ENCODE measurements around the gene FUT3.

The FUT3 gene

DNA sequence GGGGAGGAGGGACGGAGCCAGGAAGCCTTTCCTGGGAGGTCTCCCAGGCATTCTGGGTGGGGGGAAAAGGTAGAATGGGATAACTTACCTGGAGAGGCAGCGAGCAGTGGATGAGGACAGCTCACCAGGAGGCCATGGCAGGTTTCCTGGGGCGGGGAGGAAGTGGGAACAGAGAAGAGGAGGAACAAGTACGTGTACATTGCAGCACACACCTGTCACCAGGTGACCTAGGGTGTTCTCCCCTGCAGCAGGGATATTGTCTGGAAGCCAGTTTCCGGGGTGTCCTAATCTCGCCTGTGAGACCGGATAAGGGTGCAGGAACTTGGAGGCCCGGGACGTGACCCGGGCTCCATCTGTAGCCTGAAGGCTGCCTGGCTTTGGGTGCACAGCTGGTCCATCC is at the start of gene FUT3:
Gene FUT3 (minus strand): TSS at position 148 of the 400 bp plus-strand sequence.
- no peak within 1 kb of the TSS for H3K27ac Mint-ChIP-seq
- H3K9me3 Mint-ChIP-seq = no peaks in the 10 kb centered on the region
- no peak within 1 kb of the TSS for H3K4me3 Mint-ChIP-seq
- H3K36me3 Mint-ChIP-seq (ENCODE audit: low read depth) = no peaks in the 10 kb centered on the region
- H3K27me3 Mint-ChIP-seq (ENCODE audit: low read depth) = no peaks in the 10 kb centered on the region
- H3K4me1 Mint-ChIP-seq (ENCODE audit: low read depth) = no peaks in the 10 kb centered on the region

DNA sequence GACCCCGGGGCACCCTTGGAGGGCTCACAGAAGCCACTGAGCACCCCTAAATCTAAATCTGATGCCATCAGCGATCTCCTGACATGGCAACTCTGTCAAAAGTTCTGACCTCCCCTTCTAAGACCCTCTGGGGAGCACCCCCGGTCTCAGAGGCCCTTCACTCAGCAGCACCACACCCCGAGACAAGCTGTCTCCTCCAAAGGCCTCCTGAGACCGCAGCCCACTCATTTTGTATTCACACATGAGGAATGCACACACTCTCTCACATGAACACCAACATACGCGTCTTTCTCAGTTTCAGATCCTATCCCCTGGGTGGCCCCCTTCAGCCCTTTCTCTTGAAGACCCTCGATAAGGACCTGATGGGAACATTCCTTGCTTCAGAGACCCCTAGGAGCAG is 49.7 kb upstream of the FUT3 start:
- Mint-ChIP-seq H3K4me3 (no peak overlapping the region), H3K27me3 (ENCODE audit: low read depth) (no peaks in the 10 kb centered on the region), H3K9me3 (no peaks in the 10 kb centered on the region), H3K36me3 (ENCODE audit: low read depth) (peaks cover 9% of the 10 kb centered on the region), H3K27ac (no peak overlapping the region), H3K4me1 (ENCODE audit: low read depth) (peaks cover 8% of the 10 kb centered on the region)

DNA sequence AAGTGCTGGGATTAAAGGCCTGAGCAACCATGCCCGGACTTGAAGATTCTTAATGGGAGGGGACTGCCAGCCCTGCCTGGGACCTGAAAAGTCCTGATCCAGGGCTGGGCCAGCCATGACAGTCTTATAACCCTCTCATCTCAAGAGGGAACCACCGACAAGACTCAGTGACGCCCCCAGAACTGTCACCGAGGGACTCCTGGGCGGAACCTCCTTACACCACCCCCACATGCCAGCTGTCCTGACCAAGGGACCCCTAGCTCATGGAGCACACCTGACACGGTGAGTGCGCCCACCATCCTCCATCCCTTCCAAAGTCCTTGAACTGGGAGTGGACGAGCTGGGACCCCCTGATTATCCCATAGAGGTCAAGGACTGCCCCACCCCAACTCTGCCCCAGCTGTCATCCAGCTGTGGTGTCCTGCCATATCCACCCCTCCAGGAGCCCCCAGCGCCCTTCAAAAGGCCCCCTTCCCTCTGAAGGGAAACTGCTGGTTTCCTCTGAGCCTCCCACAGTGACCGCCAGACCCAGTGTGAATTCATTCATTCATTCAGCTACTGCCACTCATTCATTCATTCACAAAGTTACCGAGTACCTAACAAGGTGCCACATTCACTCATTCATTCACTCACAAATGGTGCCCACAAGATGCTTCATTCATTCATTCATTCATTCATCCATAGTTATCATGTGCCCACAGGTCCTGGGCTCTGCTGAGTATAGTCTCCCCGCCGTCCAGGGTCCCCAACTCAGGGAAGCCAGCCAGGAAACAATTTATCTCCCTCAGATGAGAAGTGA is 48.7 kb upstream of the FUT3 start:
- Mint-ChIP-seq H3K4me3 (no peak overlapping the region), H3K9me3 (no peaks in the 10 kb centered on the region), H3K4me1 (ENCODE audit: low read depth) (peaks cover 8% of the 10 kb centered on the region), H3K36me3 (ENCODE audit: low read depth) (peaks cover 11% of the 10 kb centered on the region), H3K27ac (no peak overlapping the region), H3K27me3 (ENCODE audit: low read depth) (no peaks in the 10 kb centered on the region)

DNA sequence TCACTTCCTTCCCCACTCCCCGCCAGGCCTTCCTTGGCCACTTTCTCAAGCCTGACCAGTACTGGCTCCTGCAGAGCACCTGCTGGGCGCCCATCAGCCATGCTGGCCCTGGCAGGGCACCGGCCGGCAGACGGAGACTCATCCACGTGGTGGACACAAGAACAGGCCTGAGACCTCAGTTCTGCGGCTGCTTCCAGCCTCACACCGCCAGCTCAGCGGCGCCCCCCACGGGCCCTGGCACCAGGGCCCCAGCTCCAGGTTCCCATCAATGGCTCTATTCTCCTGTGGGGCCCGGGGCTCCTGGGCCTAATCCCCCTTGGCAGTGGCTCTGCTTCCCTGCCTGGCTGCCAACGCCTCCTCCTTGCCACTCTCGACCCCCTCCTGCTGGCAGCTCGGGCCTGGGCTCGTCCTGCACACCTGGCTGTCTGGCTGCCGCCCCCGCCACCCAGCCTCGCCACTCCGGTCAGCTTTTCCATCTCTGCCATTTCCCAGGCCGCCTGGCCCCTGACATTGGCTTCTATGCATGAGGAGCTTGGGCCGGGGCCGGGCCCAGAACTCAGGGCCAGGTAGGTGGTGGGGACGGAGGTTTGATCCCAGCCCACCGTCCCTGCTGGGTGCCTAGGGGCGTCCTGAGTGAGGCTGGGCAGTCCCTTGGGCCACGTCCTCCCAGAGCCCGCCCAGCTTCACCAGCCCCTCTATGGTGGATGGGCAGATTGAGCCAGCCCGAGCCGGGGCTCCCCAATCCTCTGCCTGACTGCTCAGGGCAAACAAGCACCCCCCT is 46.1 kb upstream of the FUT3 start:
- no peak overlapping the region for H3K4me3 Mint-ChIP-seq
- H3K27me3 Mint-ChIP-seq (ENCODE audit: low read depth) = no peaks in the 10 kb centered on the region
- no peaks in the 10 kb centered on the region for H3K9me3 Mint-ChIP-seq
- peaks cover 7% of the 10 kb centered on the region for H3K36me3 Mint-ChIP-seq (ENCODE audit: low read depth)
- peaks cover 5% of the 10 kb centered on the region for H3K4me1 Mint-ChIP-seq (ENCODE audit: low read depth)
- H3K27ac Mint-ChIP-seq = no peak overlapping the region

DNA sequence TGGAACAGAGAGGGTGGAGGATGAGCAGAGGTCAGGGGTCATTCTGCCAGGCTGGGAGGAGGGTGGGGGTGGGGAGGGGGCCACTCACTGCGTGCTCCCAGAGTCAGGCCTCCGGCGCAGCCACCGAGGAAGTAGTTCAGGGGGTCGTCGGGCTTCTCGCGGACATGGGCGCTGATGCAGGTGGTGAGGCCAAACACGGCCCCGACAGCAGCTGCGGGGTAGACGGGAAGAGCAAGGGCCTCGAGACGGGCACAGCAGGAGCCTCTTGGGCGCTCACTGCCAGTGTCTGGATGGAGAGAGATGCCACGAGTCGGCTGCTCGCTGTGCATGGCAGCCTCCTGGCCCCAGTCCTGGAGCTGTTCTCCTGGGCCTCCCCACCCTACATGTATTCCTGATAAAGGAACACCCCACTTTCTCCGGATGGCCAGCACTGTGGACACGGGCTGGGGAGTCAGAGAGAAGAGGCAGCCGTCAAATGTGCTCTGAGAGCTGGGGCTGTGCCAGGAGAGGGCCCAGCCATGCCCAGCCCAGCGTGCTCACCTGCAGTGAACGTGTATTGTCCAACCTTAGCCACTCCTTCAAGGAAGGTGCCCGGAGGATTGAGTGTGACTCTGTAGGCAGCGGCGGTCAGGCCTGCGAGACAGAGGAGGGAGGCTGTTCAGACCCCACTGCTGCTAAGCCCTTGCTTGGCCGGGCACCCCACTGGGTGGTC is 45.3 kb upstream of the FUT3 start:
- peaks cover 7% of the 10 kb centered on the region for H3K36me3 Mint-ChIP-seq (ENCODE audit: low read depth)
- peaks cover 5% of the 10 kb centered on the region for H3K4me1 Mint-ChIP-seq (ENCODE audit: low read depth)
- no peak overlapping the region for H3K27ac Mint-ChIP-seq
- no peaks in the 10 kb centered on the region for H3K9me3 Mint-ChIP-seq
- H3K4me3 Mint-ChIP-seq = no peak overlapping the region
- no peaks in the 10 kb centered on the region for H3K27me3 Mint-ChIP-seq (ENCODE audit: low read depth)

DNA sequence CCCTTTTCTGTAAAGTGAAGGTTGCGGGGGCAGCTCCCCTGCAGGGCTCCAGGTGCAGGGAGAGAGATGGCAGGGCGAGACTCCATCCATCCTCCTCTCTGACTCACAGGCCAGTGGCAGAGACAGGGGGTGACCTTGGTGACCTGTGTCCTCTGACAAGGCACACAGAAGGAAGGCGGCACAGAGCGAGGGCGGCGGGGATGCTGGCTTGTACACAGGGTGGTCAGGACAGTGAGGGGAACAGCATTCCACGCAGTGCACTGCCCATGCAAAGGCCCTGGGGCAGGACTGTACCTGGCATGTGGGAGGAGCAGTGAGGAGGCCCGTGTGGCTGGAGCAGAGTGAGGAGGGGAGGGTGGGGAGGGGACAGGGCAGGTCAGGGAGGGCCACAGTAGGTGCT is 44.6 kb upstream of the FUT3 start:
- Mint-ChIP-seq H3K4me1 (ENCODE audit: low read depth) (no peaks in the 10 kb centered on the region), H3K27me3 (ENCODE audit: low read depth) (no peaks in the 10 kb centered on the region), H3K36me3 (ENCODE audit: low read depth) (peaks cover 5% of the 10 kb centered on the region), H3K4me3 (no peak overlapping the region), H3K27ac (no peak overlapping the region), H3K9me3 (no peaks in the 10 kb centered on the region)

DNA sequence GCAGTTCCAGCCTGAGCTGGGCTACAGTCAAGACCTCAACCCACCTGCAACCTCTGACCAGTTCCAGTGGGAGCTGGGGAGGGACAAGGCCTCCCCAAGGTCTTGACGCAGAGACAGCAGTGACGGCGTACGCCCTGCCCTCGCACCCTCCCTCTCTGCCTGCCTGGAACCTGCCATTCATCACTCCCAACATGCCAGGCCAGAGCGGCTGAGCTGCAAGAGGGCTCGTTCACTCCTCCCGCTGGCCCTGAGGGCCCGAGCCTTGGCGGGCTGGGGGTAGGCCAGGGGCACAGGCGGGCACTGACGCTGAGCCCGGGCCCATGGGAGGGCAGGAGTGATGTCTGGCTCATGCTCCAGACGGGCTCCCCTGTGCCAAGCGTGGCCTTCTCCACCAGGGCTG is 44.2 kb upstream of the FUT3 start:
- H3K27me3 Mint-ChIP-seq (ENCODE audit: low read depth) = no peaks in the 10 kb centered on the region
- H3K4me3 Mint-ChIP-seq = no peak overlapping the region
- no peaks in the 10 kb centered on the region for H3K9me3 Mint-ChIP-seq
- no peaks in the 10 kb centered on the region for H3K4me1 Mint-ChIP-seq (ENCODE audit: low read depth)
- H3K27ac Mint-ChIP-seq = no peak overlapping the region
- peaks cover 5% of the 10 kb centered on the region for H3K36me3 Mint-ChIP-seq (ENCODE audit: low read depth)

DNA sequence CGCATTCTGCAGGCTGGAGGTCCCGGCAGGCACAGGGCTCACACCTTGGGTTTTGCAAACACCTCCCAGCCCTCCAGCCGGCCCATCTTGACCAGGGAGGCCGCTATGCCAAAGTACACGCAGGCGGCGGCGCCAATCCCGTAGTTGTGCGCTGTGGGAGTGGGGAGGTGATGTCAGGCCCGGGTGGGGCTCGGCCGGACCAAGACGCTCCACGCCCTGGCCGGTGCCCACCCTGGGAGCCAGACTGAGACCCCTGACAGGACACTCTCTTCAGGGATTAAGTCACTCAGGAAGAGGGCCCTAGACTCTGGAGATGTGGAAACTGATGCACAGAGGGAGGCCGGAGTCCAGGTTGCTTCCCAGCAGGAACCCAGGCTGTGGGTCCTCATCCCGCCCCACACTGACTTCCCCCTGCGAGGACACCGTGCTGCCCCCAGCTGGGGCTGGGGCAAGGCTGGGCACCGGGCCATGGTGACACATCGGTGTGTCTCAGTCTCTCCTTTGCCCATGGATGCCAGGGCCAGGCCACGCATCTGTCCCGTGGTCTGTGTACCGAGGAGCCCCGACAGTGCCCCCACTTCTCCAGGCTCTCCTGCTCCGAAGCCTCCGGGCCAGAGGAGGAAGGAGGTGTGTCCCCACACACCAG is 43.6 kb upstream of the FUT3 start:
- no peaks in the 10 kb centered on the region for H3K9me3 Mint-ChIP-seq
- no peak overlapping the region for H3K27ac Mint-ChIP-seq
- H3K27me3 Mint-ChIP-seq (ENCODE audit: low read depth) = no peaks in the 10 kb centered on the region
- no peak overlapping the region for H3K4me3 Mint-ChIP-seq
- no peaks in the 10 kb centered on the region for H3K4me1 Mint-ChIP-seq (ENCODE audit: low read depth)
- H3K36me3 Mint-ChIP-seq (ENCODE audit: low read depth) = peaks cover 2% of the 10 kb centered on the region

DNA sequence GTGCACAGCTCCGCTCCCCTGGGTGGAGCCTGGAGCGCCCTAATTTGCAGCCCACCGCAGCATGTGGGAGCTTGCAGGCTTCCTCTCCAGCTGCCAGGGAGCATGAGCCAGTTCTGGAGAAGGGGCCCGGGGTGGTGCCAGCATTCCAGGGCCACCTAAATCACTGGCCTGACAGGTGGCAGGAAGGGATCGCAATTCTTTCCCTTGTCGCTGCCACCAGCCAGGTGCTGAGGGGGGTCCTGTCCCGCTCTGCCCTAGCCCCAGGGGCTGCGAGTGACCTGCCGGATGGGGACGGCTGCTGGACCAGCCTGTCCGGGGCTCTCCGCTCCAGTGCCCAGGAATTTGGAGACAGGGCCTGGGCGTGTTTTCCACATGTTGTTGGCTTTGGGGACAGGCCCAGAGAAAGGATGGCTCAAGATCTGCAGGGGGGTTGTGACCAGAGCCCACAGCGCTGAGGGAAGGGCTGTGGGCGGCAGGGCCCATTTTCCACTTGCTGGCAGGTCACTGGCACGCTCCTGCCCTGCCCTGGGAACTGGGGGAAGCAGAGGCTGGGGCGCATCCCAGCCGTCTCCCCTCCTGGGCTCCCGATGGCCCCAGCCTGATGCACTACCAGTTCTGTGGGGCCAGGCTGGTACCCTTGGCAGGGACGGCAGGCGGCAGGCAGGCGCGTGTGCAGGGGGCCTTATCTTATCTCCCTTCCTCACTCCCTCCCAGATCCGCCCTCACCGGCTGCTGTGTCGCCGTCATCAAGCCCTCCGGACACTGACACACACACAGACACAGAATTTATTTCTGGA is 42.9 kb upstream of the FUT3 start:
- Mint-ChIP-seq H3K36me3 (ENCODE audit: low read depth) (peaks cover 2% of the 10 kb centered on the region), H3K4me1 (ENCODE audit: low read depth) (no peaks in the 10 kb centered on the region), H3K27ac (no peak overlapping the region), H3K4me3 (no peak overlapping the region), H3K27me3 (ENCODE audit: low read depth) (no peaks in the 10 kb centered on the region), H3K9me3 (no peaks in the 10 kb centered on the region)

DNA sequence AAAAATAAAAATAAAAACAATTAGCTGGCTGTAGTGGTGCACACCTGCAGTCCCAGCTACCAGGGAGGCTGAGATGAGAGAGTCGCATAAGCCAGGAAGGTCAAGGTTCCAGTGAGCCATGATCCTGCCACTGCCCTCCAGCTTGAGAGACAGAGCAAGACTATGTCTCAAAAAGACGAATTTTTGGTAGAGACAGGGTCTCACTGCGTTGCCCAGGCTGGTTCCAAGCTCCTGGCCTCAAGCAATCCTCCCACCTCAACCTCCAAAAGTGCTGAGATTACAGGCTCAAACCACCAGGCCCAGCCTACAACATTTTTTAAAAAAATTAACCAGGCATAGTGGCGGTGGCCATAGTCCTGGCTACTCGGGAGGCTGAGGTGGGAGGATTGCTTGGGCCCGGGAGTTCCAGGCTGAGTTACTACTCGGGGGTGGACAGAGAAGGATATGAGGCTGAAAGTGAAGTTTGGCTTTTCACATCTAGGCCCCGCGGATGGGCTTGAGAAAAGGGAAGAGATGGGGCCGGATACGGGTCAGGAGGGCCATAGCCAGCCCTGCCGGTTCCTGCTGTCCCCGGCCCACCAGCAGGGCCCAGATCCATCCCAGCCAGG is 42.2 kb upstream of the FUT3 start:
- no peaks in the 10 kb centered on the region for H3K4me1 Mint-ChIP-seq (ENCODE audit: low read depth)
- no peak overlapping the region for H3K27ac Mint-ChIP-seq
- H3K27me3 Mint-ChIP-seq (ENCODE audit: low read depth) = no peaks in the 10 kb centered on the region
- H3K36me3 Mint-ChIP-seq (ENCODE audit: low read depth) = peaks cover 2% of the 10 kb centered on the region
- no peaks in the 10 kb centered on the region for H3K9me3 Mint-ChIP-seq
- no peak overlapping the region for H3K4me3 Mint-ChIP-seq

DNA sequence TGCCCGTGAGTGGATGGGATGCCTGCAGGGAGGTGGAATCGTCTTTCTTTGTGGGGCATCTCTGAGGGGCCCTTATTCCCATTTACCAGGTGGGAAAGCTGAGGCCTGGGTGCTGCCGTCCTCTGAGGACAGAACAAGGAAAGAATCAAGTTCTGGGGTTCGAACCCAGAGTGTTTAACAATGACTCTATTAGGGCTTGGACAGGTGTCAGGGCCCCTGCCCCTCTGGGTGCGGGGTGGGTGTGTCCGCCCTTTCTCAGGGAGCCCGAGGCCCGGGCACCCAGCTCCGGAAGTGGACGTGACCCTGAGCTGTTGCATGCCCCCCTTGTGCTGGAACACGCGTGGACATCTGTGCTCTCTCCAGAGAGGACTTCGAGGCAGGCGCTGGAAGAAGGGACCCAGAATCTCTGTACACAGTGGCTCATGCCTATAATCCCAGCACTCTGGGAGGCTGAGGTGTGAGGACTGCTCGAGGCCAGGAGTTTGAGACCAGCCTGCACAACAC is 41.6 kb upstream of the FUT3 start:
- Mint-ChIP-seq H3K9me3 (no peaks in the 10 kb centered on the region), H3K27ac (no peak overlapping the region), H3K36me3 (ENCODE audit: low read depth) (peaks cover 2% of the 10 kb centered on the region), H3K27me3 (ENCODE audit: low read depth) (no peaks in the 10 kb centered on the region), H3K4me3 (no peak overlapping the region), H3K4me1 (ENCODE audit: low read depth) (no peaks in the 10 kb centered on the region)

DNA sequence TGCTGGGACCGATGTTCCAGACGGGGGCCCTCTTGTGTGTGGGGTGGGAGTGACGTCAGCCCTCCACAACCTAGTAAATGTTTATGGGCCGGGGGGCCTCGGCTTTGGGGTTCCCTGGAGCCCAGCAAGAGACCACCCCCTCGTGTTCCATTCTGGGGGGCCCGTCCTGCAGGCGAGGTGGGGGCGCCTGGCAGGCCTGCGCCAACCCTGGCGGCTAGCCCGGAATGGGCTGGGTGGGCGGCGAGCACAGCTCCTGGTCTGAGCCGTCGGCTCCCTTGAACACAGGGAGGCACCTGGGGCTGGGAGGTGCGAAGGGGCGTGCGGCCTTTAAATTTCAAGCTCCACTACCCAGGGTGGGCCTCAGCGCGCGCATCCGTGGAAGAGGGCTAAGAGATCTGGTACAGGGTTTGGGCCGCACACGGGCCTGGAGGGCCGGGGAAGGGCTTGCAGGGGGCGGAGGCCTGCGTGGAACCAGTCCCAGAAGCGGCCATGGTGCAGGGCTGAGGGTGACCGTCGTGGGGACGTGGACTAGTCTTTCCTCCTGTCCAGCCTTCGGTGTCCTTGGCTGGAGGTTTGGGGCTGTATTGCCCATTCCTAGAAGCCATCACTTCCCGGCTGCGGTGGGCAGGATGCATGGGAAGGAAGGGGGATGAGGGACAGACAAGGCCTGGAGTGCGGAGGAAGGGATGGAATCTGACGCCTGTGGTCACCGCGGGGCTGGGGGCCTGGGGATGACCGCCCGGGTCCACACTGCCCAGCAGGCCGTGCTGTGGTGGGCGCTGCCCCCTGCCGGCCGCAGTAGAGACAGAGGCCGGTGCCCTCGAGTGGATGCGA is 40.9 kb upstream of the FUT3 start:
- H3K4me3 Mint-ChIP-seq = no peak overlapping the region
- H3K4me1 Mint-ChIP-seq (ENCODE audit: low read depth) = no peaks in the 10 kb centered on the region
- H3K27ac Mint-ChIP-seq = no peak overlapping the region
- no peaks in the 10 kb centered on the region for H3K27me3 Mint-ChIP-seq (ENCODE audit: low read depth)
- no peaks in the 10 kb centered on the region for H3K9me3 Mint-ChIP-seq
- peaks cover 2% of the 10 kb centered on the region for H3K36me3 Mint-ChIP-seq (ENCODE audit: low read depth)

DNA sequence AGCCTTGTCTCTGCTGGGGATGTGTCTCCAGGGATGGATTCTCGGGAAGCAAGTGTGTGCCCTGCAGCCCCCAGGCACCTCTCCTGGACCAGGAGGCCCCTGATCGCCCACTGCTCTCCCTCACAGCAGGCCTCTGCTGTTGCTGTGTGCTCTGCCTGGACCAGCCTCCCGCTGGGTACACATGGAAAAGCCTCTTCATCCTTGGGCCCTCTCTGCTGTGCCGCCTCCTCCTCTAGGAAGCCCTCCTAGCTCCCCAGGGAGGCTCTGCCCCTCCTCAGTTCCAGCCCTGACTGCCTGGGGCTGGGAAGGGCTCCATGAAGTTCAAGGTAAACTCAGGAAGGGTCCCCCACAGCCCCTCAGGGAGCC is 40.3 kb upstream of the FUT3 start:
- Mint-ChIP-seq H3K4me3 (no peak overlapping the region), H3K36me3 (ENCODE audit: low read depth) (peaks cover 2% of the 10 kb centered on the region), H3K4me1 (ENCODE audit: low read depth) (no peaks in the 10 kb centered on the region), H3K9me3 (no peaks in the 10 kb centered on the region), H3K27me3 (ENCODE audit: low read depth) (no peaks in the 10 kb centered on the region), H3K27ac (no peak overlapping the region)
